ENCODE measurements around the gene TMPRSS9. TPM values are rescaled to one million over a fixed set of nuclear protein-coding genes. Genes with fewer than 3 reads are reported as not detected.
"Not testable (repeated sequence)": the region's sequence is repeated elsewhere in the genome, so short reads cannot be mapped to it uniquely, and the experiment has no call there.

TMPRSS9 gene
- total RNA-seq, 1 donor = 0.10 TPM

DNA sequence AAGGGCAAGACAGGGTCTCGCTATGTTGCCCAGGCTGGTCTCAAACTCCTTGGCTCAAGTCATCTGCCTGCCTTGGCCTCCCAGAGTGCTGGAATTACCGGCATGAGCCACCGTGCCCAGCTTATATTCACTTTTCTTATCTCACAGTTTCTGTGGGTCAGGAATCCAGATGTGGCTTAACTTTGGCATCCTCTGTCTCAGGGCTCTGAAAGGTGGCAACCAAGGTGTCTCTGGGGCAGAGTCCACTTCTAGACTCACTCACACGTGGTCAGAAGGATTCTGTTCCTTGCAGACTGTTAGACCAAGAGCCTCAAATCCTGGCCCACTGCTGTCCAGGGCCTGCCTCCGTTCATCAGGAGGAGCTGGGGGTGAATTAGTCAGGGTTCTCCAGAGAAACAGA lies 104.3 kb downstream of the TMPRSS9 start:
- Histone ChIP-seq H3K9me3 (ENCODE audit: low read depth, low read length) (no peaks in the 10 kb centered on the region), H3K27me3 (ENCODE audit: insufficient read depth, low read length) (no peaks in the 10 kb centered on the region), H3K4me3 (ENCODE audit: low read length) (no peak overlapping the region), H3K4me1 (ENCODE audit: insufficient read depth, low read length) (peaks cover 21% of the 10 kb centered on the region)

DNA sequence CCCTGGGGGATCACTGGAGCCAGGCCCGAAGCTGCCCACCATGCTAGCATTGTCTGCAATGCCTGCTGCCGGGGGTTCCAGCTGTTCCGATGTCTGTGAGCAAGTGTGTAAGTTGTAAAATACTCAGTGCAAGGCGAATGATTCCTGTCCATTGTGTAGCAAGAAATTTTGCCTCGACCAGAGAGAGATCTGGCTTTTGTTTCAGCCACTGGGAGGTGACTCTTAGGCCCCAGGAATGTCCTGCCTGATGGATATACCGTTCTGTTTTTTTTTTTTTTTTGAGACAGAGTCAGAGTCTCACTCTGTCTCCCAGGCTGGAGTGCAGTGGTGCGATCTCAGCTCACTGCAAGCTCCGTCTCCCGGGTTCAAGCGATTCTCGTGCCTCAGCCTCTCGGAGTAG lies 108.5 kb downstream of the TMPRSS9 start:
- no peaks in the 10 kb centered on the region for H3K9me3 ChIP-seq (ENCODE audit: low read depth, low read length)
- H3K4me1 ChIP-seq (ENCODE audit: insufficient read depth, low read length) = peaks cover 6% of the 10 kb centered on the region
- H3K27me3 ChIP-seq (ENCODE audit: insufficient read depth, low read length) = no peaks in the 10 kb centered on the region
- H3K4me3 ChIP-seq (ENCODE audit: low read length) = no peak overlapping the region

- no peaks in the 10 kb centered on the region for H3K27me3 ChIP-seq (ENCODE audit: insufficient read depth, low read length)
- no peaks in the 10 kb centered on the region for H3K9me3 ChIP-seq (ENCODE audit: low read depth, low read length)
- peaks cover 8% of the 10 kb centered on the region for H3K4me1 ChIP-seq (ENCODE audit: insufficient read depth, low read length)
- no peak overlapping the region for H3K4me3 ChIP-seq (ENCODE audit: low read length)
These were observed 109.2 kb downstream of the TMPRSS9 start for GRCh38 chr19:2469102-2469914.

GRCh38 chr19:2469915-2470200 lies 109.8 kb downstream of the TMPRSS9 start:
- H3K4me3 ChIP-seq (ENCODE audit: low read length); H3K9me3 ChIP-seq (ENCODE audit: low read depth, low read length); H3K27me3 ChIP-seq (ENCODE audit: insufficient read depth, low read length): not testable (repeated sequence)
- H3K4me1 ChIP-seq (ENCODE audit: insufficient read depth, low read length) = peaks cover 14% of the 10 kb centered on the region

GRCh38 chr19:2474232-2475017 lies 114.4 kb downstream of the TMPRSS9 start:
- Histone ChIP-seq H3K4me1 (ENCODE audit: insufficient read depth, low read length) (peaks cover 38% of the 10 kb centered on the region), H3K4me3 (ENCODE audit: low read length) (peak overlapping the region; percentile 100), H3K27me3 (ENCODE audit: insufficient read depth, low read length) (no peaks in the 10 kb centered on the region), H3K9me3 (ENCODE audit: low read depth, low read length) (no peaks in the 10 kb centered on the region)

GRCh38 chr19:2475018-2475701 lies 115.1 kb downstream of the TMPRSS9 start:
- Histone ChIP-seq H3K27me3 (ENCODE audit: insufficient read depth, low read length) (no peaks in the 10 kb centered on the region), H3K9me3 (ENCODE audit: low read depth, low read length) (no peaks in the 10 kb centered on the region), H3K4me3 (ENCODE audit: low read length) (peak overlapping the region; percentile 100), H3K4me1 (ENCODE audit: insufficient read depth, low read length) (peaks cover 41% of the 10 kb centered on the region)

Other genes starting within 250 kb of the TMPRSS9 start
- gene AP3D1, start 208.7 kb upstream of the TMPRSS9 start, total RNA-seq = 26.2 TPM
- gene DOT1L, start 196.3 kb upstream of the TMPRSS9 start, total RNA-seq = 13.5 TPM
- 25.3 TPM for gene PLEKHJ1, start 123.9 kb upstream of the TMPRSS9 start, total RNA-seq
- 68.1 TPM for gene SF3A2, start 123.4 kb upstream of the TMPRSS9 start, total RNA-seq
- gene AMH, start 110.9 kb upstream of the TMPRSS9 start, total RNA-seq = 1.3 TPM
- not detected for gene JSRP1, start 103.8 kb upstream of the TMPRSS9 start, total RNA-seq
- gene PEAK3, start 78.1 kb upstream of the TMPRSS9 start, total RNA-seq = 0.52 TPM
- gene LINGO3, start 52.1 kb upstream of the TMPRSS9 start, total RNA-seq = 0.52 TPM
- gene LSM7, start 31.7 kb upstream of the TMPRSS9 start, total RNA-seq = 111 TPM
- gene SPPL2B, start 31.6 kb upstream of the TMPRSS9 start, total RNA-seq = 33.5 TPM
- gene TIMM13, start 67.3 kb downstream of the TMPRSS9 start, total RNA-seq = 5.8 TPM
- gene LMNB2, start 96.7 kb downstream of the TMPRSS9 start, total RNA-seq = 6.7 TPM
- 528 TPM for gene GADD45B, start 115.9 kb downstream of the TMPRSS9 start, total RNA-seq